Large intestine (tissue), 3 donors: ENCODE measurements around the gene MEN1. TPM values are rescaled to one million over a fixed set of nuclear protein-coding genes. Genes with fewer than 3 reads are reported as not detected.

ENCODE experiments used
- DNase-seq, 2 donors: peaks; one replicate each; pipeline versions ENCODE4 v3.0.0 to v3.0.0-alpha.2; 2013
- H3K27ac ChIP-seq: one replicate; pipeline ENCODE4 v1.5.1; 2013; ENCODE audit warnings: low read length
- H3K27me3 ChIP-seq: 2 replicates; pipeline ENCODE4 v1.6.1; 2013; ENCODE audit warnings: low read length; ENCODE audit not compliant: control insufficient read depth, insufficient read depth
- H3K36me3 ChIP-seq: 2 replicates; pipeline ENCODE4 v1.6.1; 2013; ENCODE audit warnings: low read length; ENCODE audit not compliant: control insufficient read depth, insufficient read depth
- H3K4me1 ChIP-seq: one replicate; pipeline ENCODE4 v1.6.1; 2013; ENCODE audit warnings: low read length; ENCODE audit not compliant: control insufficient read depth, insufficient read depth
- H3K4me3 ChIP-seq: one replicate; pipeline ENCODE4 v1.5.1; 2013; ENCODE audit warnings: low read length
- H3K9me3 ChIP-seq: one replicate; pipeline ENCODE4 v1.6.1; 2013; ENCODE audit warnings: mild to moderate bottlenecking, low read depth, low read length, moderate library complexity; ENCODE audit not compliant: control insufficient read depth
- whole genome bisulfite sequencing: methylation state at CpG from one replicate; pipeline ENCODE4 v1.1.5; 2013; ENCODE audit warnings: low lambda C conversion rate; ENCODE audit not compliant: insufficient coverage; 5-methylcytosine and 5-hydroxymethylcytosine counted together
- polyA plus RNA-seq: library from polyadenylated mRNA; unstranded; fragments of 120-200 nt; gene quantifications from one replicate; pipeline ENCODE4 v1.2.1, GENCODE V29; 2013

The MEN1 gene
- polyA plus RNA-seq, 1 donor: 29.0 TPM

DNA sequence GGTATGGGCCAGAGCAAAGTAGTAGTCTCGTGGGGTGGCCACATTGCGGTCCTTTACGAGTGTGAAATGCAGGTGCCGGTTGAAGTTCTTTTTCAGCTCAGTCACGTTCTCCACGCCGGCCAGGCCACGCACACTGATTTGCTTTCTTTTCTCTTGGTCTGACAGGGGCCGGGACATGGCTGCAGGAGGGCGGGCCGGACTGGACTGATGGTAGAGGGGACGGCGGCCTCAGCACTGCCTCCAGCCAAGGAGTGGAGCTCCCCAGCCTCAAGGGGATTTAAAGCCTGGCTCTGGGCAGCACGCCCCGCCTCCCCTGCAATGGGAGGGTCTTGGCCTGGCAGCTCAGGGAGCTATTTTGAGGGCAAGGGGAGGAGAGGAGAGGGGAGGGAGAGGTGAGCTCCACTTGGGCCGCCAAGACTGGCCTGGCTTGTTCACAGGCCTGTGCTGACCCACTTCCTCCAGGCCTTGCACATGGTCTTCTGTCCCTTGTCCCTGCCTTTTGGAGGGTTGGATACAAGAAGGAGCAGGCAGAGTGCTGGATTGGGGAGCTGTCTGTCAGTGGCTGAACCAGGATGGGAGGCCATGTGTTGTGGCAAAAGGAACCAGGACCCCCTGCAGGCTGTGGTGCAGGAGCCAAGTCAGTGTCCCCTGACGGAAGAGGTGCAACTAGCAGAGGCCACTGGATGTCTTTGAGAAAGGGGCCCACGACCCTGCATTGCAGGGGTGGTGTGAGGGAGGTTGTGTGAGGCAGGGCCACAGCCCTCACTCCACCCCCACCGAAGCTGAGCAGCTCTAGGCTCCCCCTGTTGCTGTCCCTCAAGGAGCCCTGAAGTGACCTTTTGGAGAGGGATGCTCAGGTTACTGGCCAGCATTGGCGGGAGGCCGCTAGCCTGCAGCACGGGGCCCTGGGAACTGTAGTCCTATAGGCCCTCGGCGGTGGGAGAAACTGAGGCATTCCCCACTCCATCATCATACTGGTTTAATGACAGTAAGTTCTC is 50.3 kb downstream of the MEN1 start, which contains the start of gene PYGM:
Gene PYGM (minus strand): TSS at position 253 of the 998 bp plus-strand sequence. CDS start 76 bp downstream, at position 177.
- Histone ChIP-seq H3K27me3 (no peaks in the 10 kb centered on the region), H3K4me1 (peaks cover 5% of the 10 kb centered on the region), H3K27ac (no peak within 1 kb of the TSS), H3K36me3 (peaks cover 28% of the 10 kb centered on the region), H3K9me3 (no peaks in the 10 kb centered on the region), H3K4me3 (no peak within 1 kb of the TSS)
- DNase-seq: peak in 1 of 2 donors; percentile 39
- WGBS: no CpG with 5 or more reads among the region's 24 CpGs

DNA sequence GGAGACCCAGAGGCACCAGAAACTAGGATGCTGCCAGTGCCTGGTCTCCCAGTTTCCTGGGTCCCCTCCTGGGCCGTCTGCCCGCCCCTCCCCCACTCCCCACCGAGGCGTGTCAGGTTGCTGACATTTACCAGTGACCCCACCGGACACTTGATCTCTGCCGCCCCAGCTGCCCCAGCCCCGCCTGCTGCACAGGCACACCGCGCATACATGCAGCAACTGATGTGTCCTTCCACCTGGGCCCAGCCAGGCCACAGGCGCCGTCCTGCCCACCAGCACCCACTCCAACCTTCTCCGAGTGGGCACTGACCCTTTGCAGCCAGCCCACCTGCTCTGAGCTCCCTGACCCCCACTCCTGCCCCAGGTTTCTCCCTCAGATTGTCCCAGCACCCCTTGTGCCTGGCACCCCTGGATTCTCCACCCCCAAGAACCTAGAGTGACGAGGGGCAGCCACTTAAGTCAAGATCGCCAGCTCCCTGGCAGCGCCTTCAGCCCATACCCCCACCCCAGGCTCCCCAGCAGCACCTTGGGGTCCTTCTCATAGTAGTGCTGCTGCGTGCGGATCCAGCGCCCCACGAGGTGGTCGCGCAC is 51.1 kb downstream of the MEN1 start:
- H3K4me3 ChIP-seq: no peak overlapping the region

GRCh38 chr11:64758330-64759079 is 51.8 kb downstream of the MEN1 start:
- DNase-seq: no peak
- no peaks in the 10 kb centered on the region for H3K27me3 ChIP-seq
- H3K4me3 ChIP-seq: no peak overlapping the region
- peaks cover 13% of the 10 kb centered on the region for H3K36me3 ChIP-seq
- H3K27ac ChIP-seq: no peak overlapping the region
- no CpG with 5 or more reads among the region's 15 CpGs for WGBS
- H3K4me1 ChIP-seq: peaks cover 5% of the 10 kb centered on the region
- no peaks in the 10 kb centered on the region for H3K9me3 ChIP-seq

More for the DNA sequence above, 51.1 kb downstream of the MEN1 start:
- no peak for DNase-seq
- Histone ChIP-seq H3K27me3 (no peaks in the 10 kb centered on the region), H3K9me3 (no peaks in the 10 kb centered on the region), H3K4me1 (peaks cover 5% of the 10 kb centered on the region), H3K36me3 (peaks cover 20% of the 10 kb centered on the region), H3K27ac (no peak overlapping the region)
- no CpG with 5 or more reads among the region's 21 CpGs for WGBS

DNA sequence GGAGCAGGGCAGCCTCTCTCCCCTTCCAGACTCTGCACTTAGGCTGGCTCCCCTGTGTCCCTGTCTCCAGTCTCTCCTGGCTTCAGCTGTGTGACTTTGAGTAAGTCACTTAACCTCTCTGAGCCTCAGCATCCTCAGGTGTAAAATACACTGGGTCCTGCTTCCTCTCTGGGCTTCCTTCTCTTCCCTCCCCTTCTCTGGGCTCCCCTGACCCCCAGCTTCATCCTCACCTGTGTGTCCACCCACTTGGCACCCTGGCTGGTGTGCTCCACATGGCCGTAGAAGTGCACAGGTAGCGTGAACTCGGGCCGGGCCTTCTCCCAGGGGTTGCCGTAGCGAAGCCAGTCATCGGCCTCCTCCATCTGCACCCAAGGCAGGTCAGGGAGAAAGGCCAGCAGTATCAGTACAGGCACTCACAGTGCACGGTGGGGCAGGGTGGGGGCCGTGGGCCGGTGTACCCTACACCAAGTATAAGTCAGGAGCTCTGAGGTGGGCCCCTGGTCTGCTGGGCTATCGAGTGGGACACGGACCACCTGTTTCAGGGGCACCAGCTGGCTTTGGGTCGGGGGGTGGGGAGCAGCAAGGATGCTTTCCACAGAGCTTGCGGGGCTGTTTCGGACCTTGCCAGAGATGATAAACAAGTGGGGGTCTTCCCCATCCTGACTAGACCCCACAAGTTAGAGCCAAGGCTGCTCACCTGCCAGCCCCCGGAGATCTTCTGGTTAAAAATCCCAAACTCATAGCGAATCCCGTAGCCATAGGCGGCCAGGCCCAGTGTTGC is 52.6 kb downstream of the MEN1 start:
- Histone ChIP-seq H3K27me3 (no peaks in the 10 kb centered on the region), H3K36me3 (peaks cover 5% of the 10 kb centered on the region), H3K4me1 (peaks cover 5% of the 10 kb centered on the region), H3K27ac (no peak overlapping the region), H3K9me3 (no peaks in the 10 kb centered on the region), H3K4me3 (no peak overlapping the region)
- no peak for DNase-seq
- WGBS: no CpG with 5 or more reads among the region's 19 CpGs

GRCh38 chr11:64755681-64756361 is 54.5 kb downstream of the MEN1 start:
- H3K27ac ChIP-seq: no peak overlapping the region

DNA sequence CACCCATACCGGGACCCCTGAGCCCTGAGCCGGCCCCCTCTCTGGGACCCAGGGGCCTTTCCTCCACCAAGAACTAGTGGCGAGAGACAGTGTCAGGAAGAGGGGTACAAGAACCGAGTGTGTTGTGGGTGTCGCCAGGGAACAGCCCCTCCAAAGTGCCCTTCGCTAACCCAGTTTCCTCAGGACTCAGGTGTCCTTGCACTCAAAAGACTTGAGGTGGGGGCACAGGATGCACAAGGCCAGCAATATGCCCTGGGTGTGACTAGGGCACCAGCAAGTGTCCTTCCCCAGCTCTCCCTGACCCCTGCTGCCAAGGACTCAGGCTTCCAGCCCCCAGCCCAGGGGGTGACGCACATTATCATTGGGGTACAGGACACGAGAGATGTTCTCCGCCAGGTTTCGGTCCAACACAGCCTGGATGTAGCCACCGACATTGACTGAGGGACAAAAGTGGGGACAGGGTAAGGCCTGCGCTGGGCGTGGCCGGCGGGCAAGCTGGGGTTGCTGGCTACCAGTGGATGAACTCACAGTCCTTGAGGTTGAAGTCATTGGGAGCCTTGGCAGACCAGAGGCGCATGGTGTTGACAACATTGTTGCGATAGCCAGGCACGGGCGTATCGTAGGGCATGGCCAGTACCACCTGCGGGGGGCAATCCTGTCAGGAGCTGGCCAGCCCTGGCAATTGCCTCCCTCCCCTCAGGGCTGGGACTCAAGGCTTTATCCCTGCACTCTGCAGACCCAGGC is 55.3 kb downstream of the MEN1 start:
- DNase-seq: no peak
- H3K27ac ChIP-seq: no peak overlapping the region

More at GRCh38 chr11:64755681-64756361, 54.5 kb downstream of the MEN1 start:
- WGBS: no CpG with 5 or more reads among the region's 13 CpGs
- H3K36me3 ChIP-seq: no peaks in the 10 kb centered on the region
- H3K9me3 ChIP-seq: no peaks in the 10 kb centered on the region
- H3K4me1 ChIP-seq: peaks cover 5% of the 10 kb centered on the region
- no peak for DNase-seq
- no peak overlapping the region for H3K4me3 ChIP-seq
- H3K27me3 ChIP-seq: no peaks in the 10 kb centered on the region

DNA sequence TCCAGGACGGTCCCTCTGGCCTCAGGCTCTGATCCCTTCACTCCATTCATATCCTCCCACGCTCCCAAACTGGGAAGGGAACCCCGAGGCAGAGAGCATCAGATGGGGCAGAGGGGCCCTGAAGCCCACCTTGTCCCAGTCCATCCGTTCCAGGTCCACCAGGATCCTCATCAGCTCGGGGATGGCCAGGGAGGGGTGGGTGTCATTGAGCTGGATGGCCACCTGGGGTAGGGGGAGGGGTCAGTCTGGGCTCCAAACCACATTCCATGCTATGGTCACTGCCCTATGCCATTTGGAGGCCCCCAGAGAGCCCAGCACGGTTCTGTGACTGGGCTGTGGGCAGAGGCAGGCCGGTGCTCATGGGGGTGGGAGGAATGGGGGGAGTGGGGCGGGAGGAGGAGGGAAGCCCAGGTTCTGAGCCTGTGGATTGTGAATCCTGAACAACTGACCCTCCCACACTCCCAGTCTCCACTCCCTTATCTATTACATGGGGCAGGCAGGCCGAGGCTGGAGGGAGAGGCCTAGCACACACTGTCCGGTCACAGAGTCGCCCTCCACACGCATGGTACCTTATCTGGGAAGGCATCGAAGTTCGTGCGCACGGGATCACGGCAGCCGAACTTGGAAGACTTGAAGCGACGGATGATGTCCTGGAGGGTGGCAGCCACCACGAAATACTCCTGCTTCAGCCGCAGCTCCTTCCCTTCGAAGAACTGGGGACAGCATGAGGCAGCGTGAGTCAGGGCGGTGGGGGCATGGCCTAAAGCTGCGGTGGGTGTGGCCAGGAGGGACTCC is 56.0 kb downstream of the MEN1 start:
- WGBS: no CpG with 5 or more reads among the region's 26 CpGs
- Histone ChIP-seq H3K9me3 (no peaks in the 10 kb centered on the region), H3K27me3 (no peaks in the 10 kb centered on the region), H3K27ac (no peak overlapping the region), H3K4me1 (no peaks in the 10 kb centered on the region), H3K4me3 (no peak overlapping the region), H3K36me3 (no peaks in the 10 kb centered on the region)
- no peak for DNase-seq

More for the DNA sequence above, 55.3 kb downstream of the MEN1 start:
- H3K4me3 ChIP-seq: no peak overlapping the region
- WGBS: no CpG with 5 or more reads among the region's 21 CpGs
- no peaks in the 10 kb centered on the region for H3K36me3 ChIP-seq
- no peaks in the 10 kb centered on the region for H3K27me3 ChIP-seq
- H3K9me3 ChIP-seq: no peaks in the 10 kb centered on the region
- peaks cover 3% of the 10 kb centered on the region for H3K4me1 ChIP-seq
